Stimulated activated naive CD4-positive, alpha-beta T cell (primary cell): Measurements from ENCODE around the gene KISS1.

Source experiments
- DNase-seq, 6 experiments: peaks; one replicate each; lab custom pipeline; 2025; lab: John Stamatoyannopoulos, UW

KISS1 gene

DNA sequence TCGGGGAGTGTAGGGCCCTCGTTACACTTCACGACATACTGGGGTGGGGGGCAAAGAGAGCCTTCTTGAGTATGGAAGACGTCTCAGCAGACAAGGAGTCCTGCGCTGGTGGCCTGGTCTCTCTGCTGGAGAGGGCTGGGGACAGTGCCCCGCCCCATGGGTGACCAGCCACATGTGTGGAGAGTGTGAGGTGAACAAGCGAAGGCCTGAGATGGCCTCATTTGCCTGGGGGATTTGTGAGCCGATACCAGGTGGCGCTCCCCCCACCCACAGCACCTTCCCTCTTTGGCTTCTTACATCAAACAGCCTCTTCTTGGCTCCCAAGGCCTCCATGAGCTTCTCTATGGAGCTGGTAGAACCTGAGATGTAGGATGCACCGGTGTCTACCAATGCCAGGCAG lies 40.4 kb downstream of the KISS1 start:
- no peak for DNase-seq

DNA sequence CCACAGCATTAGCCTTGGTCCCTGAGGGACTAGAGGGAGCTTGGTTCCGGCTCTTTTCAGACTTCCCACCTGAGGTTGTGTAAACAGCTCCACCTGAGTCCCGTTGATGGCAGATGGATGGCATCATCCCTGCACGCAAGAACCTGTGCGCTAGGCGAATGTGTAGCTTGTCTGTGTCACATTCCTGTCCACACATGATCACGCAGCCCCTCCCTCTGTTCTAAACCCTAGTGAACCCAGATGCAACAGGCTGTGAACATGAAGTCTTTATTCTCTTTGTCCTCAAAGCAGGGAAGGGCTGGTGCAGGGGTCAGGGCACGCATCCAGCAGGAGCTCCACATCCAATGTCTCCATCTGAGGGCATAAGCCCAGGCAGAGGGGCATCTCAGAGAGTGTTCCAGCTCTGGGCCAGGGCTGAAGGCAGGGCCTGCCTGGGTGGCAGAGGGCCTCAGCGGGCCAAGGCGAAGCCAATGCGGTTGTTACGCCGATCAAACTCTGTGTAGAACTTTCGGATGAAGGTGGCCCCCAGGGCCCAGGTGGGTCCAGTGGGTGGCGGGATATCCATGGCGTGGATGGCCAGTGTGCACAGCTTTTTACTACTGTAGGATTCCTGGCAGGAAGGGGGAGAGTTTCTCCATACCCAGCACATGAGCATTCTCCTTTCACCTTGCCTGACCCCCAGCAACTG lies 41.6 kb downstream of the KISS1 start:
- no peak for DNase-seq

DNA sequence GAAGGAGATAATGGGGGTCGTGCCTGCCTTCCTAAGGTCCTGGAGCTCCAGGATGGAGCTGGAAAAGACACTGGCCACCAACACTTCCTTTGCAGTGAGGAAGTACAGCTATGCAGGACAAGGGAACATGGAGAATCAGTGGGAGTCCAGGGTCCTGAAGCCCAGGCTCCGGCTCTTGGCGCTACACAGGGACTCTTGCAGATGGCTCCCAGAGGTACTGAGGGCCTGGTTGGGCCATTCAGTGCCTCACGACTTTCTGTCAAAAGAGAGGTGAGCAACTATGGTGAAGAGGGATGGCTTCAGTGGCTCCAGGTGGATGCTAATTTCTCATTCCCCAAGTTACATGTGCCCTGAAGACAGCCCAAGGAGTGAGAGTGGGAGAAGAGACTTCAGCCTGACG lies 42.6 kb downstream of the KISS1 start:
- no peak for DNase-seq

DNA sequence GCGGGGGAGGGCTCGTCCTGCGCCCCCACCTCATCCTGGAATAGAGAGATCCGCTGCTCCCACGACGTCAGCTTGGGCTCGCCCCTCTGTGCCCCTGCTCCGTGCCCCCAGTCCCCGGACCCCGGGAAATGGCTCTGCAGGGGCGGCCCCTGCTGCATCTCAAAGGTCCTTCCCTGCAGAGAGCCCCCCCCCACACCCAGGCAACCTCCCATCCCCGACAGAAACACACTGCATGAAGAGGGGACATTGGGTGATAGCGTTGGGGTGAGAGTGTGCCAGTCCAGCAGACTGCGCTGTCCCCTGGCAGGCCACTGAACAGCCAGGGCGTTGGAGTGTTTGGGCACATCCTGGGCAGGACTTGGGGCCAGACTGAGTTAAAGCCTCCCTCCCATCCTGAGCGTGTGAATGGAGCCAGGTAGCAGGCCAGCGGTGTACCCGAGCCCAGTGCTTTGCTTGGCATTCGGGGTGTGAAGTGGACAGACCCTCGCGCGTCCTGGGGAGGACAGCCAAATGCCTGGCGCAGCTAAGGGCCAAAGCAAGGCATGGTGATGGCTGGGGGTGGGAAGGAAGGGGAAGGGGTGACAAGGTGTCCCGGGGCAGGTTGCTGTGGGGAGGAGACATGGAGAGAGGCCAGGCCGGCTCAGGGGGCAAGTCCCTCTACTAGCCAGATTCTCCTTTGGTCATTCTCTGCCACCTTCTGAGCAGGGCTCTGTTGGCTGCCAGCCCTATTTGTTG lies 43.8 kb downstream of the KISS1 start:
- peak in 1 of 6 experiments; percentile 47 for DNase-seq

DNA sequence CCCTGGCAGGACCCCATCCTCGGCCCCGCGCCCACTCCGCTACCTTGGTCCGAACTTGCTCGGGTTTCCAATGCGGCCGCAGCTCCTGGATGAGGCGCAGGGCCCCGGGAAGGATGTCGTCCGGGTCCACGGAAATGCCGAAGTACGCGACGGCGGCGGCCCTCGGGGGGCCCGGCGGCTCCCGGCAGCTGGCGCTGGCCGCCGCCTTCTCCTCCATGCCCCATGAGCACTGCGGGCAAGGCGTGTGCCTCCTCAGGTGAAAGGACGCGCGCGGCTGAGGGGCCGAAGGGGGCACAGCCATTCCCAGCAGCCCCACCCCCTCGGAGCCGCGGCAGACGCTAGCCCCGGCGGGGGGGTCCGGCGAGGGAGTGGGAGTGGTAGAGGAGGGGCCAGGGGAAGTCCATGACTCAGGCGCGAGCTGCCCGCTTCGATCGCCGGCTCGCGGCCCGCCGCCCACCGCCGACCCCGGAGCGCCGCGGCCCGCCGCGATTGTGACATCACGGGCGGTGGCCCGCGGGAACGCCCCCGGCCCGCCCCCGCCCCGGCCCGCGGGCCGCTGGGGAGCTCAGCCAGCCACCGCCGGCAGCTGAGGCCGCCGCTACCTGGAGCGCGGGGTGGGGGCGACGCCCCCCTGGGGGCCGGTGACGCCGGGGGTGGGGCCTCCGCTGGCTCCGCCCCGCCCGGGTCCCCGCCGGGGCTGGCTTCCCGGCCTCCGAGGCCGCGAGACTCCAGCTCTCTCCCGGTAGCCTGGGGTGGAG lies 44.6 kb downstream of the KISS1 start, which contains the start of gene ETNK2:
ETNK2 (minus strand) TSS at position 493 of the 758 bp plus-strand sequence; CDS start at position 301, 192 bp downstream.
- peak; percentile 33 to 76 (median 67) for DNase-seq

DNA sequence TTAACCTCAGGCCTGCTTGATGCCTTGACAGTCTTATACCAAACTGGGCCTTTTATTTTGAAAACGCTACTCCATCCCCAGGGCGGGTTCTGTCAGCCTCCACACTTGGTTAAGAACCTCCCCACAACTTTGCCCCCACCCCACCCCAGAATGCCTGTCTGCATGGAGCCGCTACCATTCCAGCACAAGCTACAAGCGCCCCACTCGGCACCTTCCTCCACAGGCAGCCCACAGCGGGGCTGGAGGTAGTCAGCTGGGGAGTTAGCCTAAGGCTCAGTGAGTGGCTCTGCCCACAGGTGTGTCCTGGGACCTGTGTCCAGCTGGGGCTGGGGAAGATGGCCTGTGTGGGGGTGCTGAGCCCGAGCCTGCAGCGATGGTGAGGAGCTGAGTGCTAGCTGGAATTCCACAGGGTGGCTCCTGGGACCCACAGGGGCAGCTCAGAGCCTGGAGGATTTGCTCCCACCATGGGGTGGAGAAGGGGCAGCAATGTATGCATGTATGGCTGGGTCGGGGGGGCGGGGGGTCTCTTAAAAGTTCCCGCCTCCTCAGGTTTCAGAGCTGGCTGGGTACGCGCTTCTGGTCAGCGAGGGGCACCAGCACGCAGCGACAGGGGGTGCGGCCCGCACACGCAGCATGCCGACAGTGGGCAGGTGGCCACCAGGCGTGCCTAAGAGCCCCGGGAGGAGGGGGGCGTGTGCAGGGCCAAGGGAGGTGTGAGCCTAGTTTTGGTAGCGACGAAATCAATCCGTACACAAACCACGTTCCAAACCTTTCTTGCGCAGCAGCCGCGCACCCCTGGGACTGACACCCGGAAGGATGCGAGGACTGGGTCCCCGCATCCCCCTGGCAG lies 45.4 kb downstream of the KISS1 start:
- no peak for DNase-seq

DNA sequence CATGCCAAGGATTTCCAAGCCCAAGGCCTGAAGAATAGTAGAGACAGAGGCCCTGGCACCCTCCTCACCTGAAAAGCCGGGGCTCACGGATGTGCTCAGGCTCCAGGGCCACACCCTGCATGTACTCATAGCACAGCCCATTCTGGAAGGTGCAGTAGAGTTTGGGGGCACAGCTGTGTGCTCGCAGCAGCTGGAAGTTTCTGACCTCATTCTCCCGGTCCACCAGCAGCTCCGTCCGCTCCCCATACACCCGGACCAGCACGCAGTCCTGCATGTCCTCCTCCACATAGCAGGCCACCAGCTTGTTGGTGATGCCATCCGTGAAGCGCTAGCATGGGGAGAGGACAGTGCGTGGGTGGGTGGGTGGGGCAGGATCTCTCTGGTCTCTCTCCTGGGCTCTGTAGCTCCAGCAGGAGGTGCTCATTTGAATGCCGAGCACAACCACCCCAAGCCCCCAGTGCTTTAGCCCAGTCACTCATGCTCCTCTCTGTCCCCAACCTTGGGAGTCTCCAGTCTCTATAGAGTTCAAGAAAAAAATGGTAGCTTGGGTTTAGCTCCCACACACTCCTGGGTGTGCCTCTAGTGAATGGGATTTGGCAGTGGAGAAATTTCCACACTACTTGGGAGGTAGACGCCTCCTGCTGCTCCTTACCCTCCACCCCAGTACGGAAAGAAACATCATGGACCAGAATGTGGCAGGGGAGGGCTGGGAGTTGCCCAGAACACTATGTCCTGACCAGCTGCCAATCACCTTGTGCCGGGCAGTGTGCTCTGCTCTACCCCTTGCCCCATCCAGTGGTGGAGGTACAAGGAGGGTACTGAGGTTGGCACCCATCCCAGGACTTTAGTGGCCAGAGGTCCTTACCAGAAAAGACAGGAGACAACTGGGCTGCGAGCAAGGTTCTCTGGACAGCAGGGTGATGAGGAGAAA lies 46.4 kb downstream of the KISS1 start:
- DNase-seq = no peak

DNA sequence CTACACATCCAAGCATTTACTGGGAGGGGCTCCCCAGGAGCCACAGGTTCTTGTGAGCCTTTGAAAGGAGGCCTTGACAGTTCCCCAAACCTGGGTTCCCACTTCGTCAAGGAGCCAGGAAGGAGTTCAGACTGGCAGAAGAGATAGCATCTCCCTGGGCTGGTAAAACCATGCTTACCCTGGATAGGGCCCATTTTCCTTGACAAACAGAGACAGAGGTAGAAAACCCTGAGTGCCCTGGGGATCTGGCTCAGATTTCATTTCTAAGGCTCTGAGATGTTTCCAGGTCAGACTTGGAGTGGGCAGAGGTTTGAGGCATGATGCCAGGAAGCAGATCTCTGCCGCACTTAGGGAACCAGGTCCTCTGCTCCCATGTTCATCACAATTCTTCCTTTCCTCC lies 47.2 kb downstream of the KISS1 start:
- no peak for DNase-seq

DNA sequence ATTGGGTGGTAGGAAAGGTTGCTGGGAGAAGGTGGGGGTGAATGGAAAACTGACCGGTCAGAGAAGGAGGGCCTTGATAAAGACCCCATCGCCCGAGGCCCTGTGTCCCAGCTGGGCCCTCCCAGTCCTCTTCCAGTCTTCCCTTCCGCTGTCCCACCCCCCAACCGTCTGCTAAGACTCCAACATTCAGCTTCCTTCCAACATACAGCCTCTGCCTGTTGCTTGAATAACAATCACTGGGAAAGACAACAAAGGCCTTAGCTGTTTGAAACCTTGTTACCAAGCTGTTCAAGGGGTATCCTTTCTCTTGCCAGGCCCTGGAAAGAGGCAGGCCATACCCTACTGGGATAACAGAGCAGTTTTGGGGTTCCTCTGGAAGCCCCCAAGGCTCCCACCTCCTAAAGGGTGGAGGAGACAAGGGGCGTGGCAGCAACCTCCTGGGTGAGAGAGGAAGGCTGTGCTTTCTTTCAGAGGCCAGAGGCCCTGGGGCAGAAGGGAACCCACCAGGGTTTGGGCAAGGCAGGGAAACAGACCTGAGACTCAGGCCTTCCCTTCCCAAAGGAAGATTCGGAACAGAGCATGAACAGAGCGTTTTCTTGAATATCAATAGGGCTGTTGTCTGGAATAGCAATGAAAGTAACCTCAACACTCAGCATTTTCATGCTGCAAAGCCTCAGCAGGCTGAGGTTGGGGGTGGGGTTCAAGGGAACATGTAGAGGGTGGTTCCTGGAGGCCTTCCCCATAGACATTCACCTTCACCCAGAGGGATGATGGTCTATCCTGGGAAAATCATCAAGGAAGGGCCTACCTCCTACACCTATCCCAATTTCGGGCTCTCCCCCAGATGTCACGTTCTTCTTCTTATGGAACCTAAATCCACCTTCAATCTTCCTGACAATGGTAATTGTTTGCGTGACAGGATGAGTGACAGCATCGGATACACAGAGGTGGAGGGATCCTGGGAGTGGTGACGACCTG lies 48.6 kb downstream of the KISS1 start:
- no peak for DNase-seq

DNA sequence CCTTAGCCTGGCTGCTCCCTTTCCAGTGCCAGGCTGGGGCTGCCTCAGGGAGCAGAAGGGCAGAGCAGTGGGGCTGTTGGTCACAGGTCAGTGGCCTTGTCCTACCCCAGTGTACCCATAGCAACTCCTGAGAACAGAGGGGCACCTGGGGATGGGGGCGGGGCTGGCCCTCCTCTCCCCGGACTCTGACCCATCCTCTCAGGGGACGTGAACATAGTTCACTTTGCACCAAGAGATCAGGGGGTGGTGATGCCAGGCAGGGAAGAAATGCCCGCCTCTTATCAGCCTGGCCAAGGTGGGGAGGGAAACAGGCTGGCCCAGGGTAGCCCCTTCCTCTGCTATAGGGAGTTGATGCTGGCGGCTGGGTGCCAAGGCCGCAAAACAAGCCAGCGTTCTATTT lies 49.3 kb downstream of the KISS1 start:
- no peak for DNase-seq

DNA sequence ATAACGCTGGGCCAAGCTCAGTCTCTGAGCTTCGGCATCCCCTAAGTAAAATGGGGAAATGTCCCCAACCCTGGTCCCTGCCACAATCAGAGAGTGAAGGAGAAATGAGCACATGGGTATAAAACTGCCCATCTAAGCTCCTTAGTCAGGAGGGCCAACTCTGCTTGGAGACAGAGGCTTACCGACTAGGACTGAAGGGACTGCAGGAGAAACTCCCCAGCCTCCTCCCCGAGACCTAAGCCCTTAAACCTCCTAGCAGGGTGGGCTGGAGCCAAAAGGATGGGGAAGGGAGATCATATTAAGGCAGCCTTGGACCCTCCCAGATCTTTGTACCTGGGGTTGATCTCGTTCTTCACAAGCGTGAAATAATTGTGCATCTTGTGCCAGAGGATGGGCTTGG lies 50.0 kb downstream of the KISS1 start:
- DNase-seq = no peak

DNA sequence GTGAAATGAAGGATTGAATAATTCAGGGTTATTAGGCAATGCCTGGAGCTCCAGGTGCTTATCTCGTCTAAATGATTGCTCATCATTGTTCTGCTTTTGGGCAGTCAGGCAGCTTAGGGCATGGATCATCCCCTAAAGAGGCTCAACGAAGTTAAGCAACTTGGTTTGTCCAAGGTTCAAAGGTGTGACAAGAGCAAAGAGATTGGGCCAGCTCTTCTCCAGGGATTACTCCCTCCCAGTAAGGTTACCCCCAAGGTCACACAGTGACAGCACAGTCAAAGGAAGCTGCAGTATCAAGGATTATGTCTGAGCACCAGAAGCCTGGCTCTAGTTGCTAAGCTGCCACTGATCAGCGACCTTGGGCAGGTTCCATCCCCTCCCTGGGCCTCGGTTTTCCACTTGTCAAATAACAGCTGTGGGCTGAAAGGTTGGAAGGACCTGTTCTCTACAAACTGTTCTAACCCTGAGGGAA lies 51.2 kb downstream of the KISS1 start:
- no peak for DNase-seq

DNA sequence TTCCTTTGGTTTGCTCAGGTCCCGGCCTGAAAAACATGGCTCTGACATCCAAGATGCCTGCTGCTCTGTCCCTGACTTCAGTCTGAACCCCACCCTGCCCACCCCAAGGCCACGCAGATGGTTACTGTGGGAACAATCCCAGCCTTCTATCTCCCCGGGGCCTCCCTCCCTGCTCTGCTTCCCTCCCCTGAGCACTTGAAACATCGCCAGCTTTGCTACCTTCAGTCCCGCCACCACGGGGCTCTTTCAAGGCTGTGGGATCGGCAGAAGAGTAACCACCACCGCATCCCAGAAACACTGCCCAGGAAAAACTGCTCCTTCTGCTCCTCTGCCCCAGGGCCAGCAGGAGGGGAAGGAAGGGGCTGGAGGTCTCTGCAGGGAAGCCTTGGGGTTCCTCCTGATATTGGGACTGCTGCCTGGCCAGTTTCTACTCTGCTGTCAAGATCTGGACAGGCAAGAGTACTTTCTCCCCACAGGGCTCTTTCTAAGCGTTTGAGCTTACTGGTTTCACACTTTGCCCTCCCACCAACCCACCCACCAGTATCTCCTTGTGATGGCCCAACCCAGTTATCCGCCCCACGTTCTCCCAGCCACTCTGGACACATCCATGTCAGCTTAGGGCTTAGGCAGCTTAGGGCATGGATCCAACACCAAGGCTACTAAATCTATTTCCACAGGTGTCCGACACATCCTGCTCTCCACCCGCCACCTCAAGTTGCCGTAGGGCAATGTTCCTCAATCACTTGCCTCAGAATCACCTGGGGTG lies 52.8 kb downstream of the KISS1 start:
- DNase-seq = no peak

DNA sequence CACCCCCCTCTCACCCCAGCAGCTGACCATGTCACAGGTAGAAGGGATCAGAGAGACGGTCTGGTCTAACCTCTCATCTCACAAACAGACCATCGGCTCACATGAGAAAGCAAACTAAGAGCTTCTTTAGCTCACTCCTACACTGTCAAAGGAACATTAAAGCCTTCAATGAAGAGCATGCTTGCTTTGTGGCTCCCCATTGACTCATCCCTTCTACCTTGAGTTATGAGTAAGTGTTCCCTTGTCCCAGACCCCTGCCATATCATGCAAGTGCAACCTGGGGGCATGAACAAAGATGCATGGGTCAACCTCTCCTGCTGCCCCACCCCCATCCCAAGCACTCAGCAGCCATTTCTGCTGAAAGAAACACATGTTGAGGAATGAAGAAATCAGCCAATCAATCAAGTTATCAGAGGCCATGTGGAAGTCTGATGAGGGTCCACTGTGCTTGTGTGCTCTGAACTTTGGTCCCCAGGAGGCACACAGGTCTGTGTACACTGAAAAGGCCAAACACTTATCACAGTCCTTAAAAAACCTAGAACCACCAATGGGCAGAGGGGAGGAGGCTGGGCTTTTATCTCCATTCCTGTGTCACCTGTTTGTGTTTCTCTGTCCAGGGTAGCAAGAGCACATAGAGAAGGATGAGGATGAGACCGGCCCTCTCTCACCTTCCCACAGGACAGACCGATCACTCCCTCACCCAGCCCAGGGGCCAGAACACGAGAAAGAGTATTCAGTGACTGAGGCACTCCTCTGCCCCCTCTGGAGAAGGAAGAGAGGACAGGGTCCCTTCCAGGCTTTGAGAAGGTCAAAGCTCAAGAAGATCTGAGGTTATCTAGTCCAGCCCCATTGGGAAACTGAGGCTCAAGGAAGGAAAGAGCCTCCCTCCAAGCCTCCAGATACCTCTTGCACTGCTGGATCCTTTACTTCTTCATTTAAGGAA lies 54.0 kb downstream of the KISS1 start:
- no peak for DNase-seq

DNA sequence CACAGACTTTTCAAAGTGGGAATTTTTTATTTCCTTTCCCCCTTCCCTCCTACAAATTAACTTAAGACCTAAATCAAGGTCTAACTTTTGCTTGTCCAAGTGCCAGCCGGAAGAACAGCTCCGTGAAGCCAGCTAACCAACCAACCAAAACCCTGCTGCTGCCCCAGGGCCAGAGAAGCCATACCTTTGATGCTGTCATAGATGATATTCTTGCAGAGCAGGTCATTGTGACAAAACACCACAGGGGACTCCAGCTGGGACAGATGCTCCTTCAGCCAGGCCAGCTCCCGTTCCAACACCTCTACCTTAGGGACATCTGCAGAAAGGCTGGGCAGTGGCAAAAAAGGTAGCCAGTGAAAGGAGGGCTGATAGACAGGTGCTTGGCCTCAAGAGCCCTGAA lies 55.2 kb downstream of the KISS1 start:
- DNase-seq = no peak
